Transverse colon (tissue), 4 donors: ENCODE data around the gene PROCA1. TPM values are rescaled to one million over a fixed set of nuclear protein-coding genes. Genes with fewer than 3 reads are reported as not detected.

Experiments
- DNase-seq: peaks from one replicate; pipeline ENCODE4 v3.0.0-alpha.2; 2019
- H3K27ac ChIP-seq, 4 donors: fragments of 200-600 bp; sonication (generic); 2 replicates each; pipeline ENCODE4 v1.5.1; 2016 to 2018; ENCODE audit warnings: inconsistent platforms in 4 of 4
- H3K27me3 ChIP-seq: fragments of 200-600 bp; sonication (generic); 2 replicates; pipeline ENCODE4 v1.5.1; 2017; ENCODE audit warnings: inconsistent platforms
- H3K36me3 ChIP-seq, 4 donors: fragments of 200-600 bp; sonication (generic); 2 replicates each; pipeline ENCODE4 v1.5.1; 2017 to 2019; ENCODE audit warnings: inconsistent platforms in 4 of 4
- H3K4me1 ChIP-seq, 4 donors: fragments of 200-600 bp; sonication (generic); 2 replicates each; pipeline ENCODE4 v1.5.1; 2017 to 2020; ENCODE audit warnings: inconsistent platforms in 4 of 4
- H3K4me3 ChIP-seq, 4 donors: fragments of 200-600 bp; sonication (generic); 1 replicate in 1 of 4; 2 replicates in 3 of 4; pipeline versions ENCODE4 v1.5.1 to v1.6.1; 2017 to 2019; ENCODE audit warnings: inconsistent platforms in 4 of 4
- H3K9me3 ChIP-seq, 2 donors: fragments of 200-600 bp; sonication (generic); 2 replicates each; pipeline ENCODE4 v1.5.1; 2017 to 2019; ENCODE audit warnings: inconsistent platforms in 2 of 2
- EP300 ChIP-seq: sonication (generic); formaldehyde crosslinking; IDR thresholded peaks from one replicate; pipeline ENCODE4 v1.6.1; 2017; ENCODE audit warnings: antibody characterized with exemption, low read depth
- POLR2A ChIP-seq: fragments of 450-650 bp; IDR thresholded peaks from one replicate; pipeline ENCODE4 v1.6.1; 2016; ENCODE audit warnings: antibody characterized with exemption, mild to moderate bottlenecking, moderate library complexity
- POLR2AphosphoS5 ChIP-seq, 3 donors: sonication (generic); formaldehyde crosslinking; IDR thresholded peaks; one replicate each; pipeline ENCODE4 v1.6.1; 2016; ENCODE audit warnings: antibody characterized with exemption in 3 of 3
- WGBS, 2 donors: methylation state at CpG; one replicate each; pipeline ENCODE4 v1.1.5; 2018; ENCODE audit warnings: low coverage in 1 of 2; 5-methylcytosine and 5-hydroxymethylcytosine counted together
- in situ Hi-C, 4 donors: fragments of 200-750 bp; cut with MboI; loops; one replicate each; pipeline versions ENCODE4 v1.15.0 to v1.15.1; 2017; ENCODE audit warnings: low sequenced_read_pairs in 3 of 4, low pct_ligation_motif_present in 1 of 4, low pct_unique_long_range_greater_than_20kb in 1 of 4
- intact Hi-C: fragments of 100-400 bp; cut with DNase I; formaldehyde crosslinking; loops from one replicate; pipeline ENCODE4 v1.15.1; 2023; ENCODE audit warnings: low total_unique reads
- total RNA-seq, 4 donors: library from RNA; depleted of rRNA; stranded (reverse); fragments of >200 nt; gene quantifications; one replicate each; pipeline ENCODE4 v1.1.0, GENCODE V29; 2016
- TF ChIP-seq, protein P1 (sequence below), 5 experiments: fragments of 200-600 bp in 3 of 5; fragments of 450-650 bp in 2 of 5; sonication (generic) in 3 of 5; IDR thresholded peaks; 1 replicate in 2 of 5; 2 replicates in 3 of 5; pipeline ENCODE4 v1.5.1; 2016 to 2017; ENCODE audit warnings: antibody characterized with exemption in 5 of 5, inconsistent platforms in 3 of 5, mild to moderate bottlenecking in 2 of 5, moderate library complexity in 1 of 5

Gene PROCA1
- total RNA-seq, 4 donors from 2014 or later = 0.96 to 2.9 (median 1.4) TPM; not detected in 1

GRCh38 chr17:28743243-28744103 lies 31.8 kb upstream of the PROCA1 start, which contains the start of gene TRAF4:
TSS of gene TRAF4 (plus strand) at chr17:28744011. CDS start at chr17:28744113, 102 bp downstream.
- H3K36me3 ChIP-seq = no peaks in the 10 kb centered on the region
- peak within 1 kb of the TSS; percentile 98 to 99 (median 98) for H3K27ac ChIP-seq
- 0% methylated on average over 49 of the region's 70 CpGs; no CpG with 5 or more reads in 1 of the 2 donors for WGBS, 2 donors
- no peaks in the 10 kb centered on the region for H3K9me3 ChIP-seq
- H3K4me1 ChIP-seq = peaks cover 13 to 66% (median 52%) of the 10 kb centered on the region in 4 donors
- TF ChIP-seq EP300 (no peak), POLR2AphosphoS5 (IDR thresholded peaks at IDR 0.05) (peak; percentile 17 to 86 (median 83)), POLR2A (peak; percentile 75)
- TF ChIP-seq, protein P1, sequence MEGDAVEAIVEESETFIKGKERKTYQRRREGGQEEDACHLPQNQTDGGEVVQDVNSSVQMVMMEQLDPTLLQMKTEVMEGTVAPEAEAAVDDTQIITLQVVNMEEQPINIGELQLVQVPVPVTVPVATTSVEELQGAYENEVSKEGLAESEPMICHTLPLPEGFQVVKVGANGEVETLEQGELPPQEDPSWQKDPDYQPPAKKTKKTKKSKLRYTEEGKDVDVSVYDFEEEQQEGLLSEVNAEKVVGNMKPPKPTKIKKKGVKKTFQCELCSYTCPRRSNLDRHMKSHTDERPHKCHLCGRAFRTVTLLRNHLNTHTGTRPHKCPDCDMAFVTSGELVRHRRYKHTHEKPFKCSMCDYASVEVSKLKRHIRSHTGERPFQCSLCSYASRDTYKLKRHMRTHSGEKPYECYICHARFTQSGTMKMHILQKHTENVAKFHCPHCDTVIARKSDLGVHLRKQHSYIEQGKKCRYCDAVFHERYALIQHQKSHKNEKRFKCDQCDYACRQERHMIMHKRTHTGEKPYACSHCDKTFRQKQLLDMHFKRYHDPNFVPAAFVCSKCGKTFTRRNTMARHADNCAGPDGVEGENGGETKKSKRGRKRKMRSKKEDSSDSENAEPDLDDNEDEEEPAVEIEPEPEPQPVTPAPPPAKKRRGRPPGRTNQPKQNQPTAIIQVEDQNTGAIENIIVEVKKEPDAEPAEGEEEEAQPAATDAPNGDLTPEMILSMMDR (IDR thresholded peaks at IDR 0.05) = peak in 3 of 5 experiments; percentile 11 to 43 (median 12)
- in situ Hi-C loops = no loop called here
- H3K4me3 ChIP-seq = peak within 1 kb of the TSS; percentile 80 to 89 (median 81)
- no peaks in the 10 kb centered on the region for H3K27me3 ChIP-seq
- peak; percentile 89 for DNase-seq
- intact Hi-C loops = no loop called here

- H3K9me3 ChIP-seq = no peaks in the 10 kb centered on the region
- in situ Hi-C loops (no loop called here), intact Hi-C loops (no loop called here)
- H3K4me1 ChIP-seq = peaks cover 7 to 49% (median 35%) of the 10 kb centered on the region in 4 donors
- TF ChIP-seq POLR2AphosphoS5 (IDR thresholded peaks at IDR 0.05) (no peak), EP300 (no peak), POLR2A (no peak)
- TF ChIP-seq, protein P1 (IDR thresholded peaks at IDR 0.05) = no peak
- no peaks in the 10 kb centered on the region for H3K36me3 ChIP-seq
- DNase-seq = peak; percentile 42
- H3K27me3 ChIP-seq = no peaks in the 10 kb centered on the region
- no peak overlapping the region for H3K4me3 ChIP-seq
- peak overlapping the region in 3 of 4 donors; percentile 98 to 99 (median 98) for H3K27ac ChIP-seq
- 60% methylated on average over 19 of the region's 19 CpGs; no CpG with 5 or more reads in 1 of the 2 donors for WGBS, 2 donors
Observed at GRCh38 chr17:28741358-28742349, 30.0 kb upstream of the PROCA1 start.

- intact Hi-C loops = no loop called here
- no peaks in the 10 kb centered on the region for H3K36me3 ChIP-seq
Observed at GRCh38 chr17:28740406-28741357, 29.0 kb upstream of the PROCA1 start.

More at GRCh38 chr17:28740406-28741357, 29.0 kb upstream of the PROCA1 start:
- in situ Hi-C loops = no loop called here
- DNase-seq = no peak
- TF ChIP-seq POLR2AphosphoS5 (IDR thresholded peaks at IDR 0.05) (no peak), POLR2A (no peak), EP300 (no peak)
- TF ChIP-seq, protein P1 (IDR thresholded peaks at IDR 0.05) = no peak
- Histone ChIP-seq H3K27me3 (no peaks in the 10 kb centered on the region), H3K4me3 (no peak overlapping the region), H3K9me3 (no peaks in the 10 kb centered on the region), H3K27ac (no peak overlapping the region), H3K4me1 (peaks cover 0 to 39% (median 25%) of the 10 kb centered on the region in 4 donors)
- WGBS, 2 donors = 87% methylated on average over 10 of the region's 10 CpGs; no CpG with 5 or more reads in 1 of the 2 donors
